ENCODE data around the gene NAXE.

The NAXE gene

GRCh38 chr1:156555715-156556114, 35.9 kb upstream of the NAXE start:
- TF ChIP-seq CTCF (IDR thresholded peaks at IDR 0.05; ENCODE audit: extremely low read depth, missing control alignments) = no peak
- DNase-seq (ENCODE audit: low spot score) = no peak

- no peak for TF ChIP-seq CTCF (IDR thresholded peaks at IDR 0.05; ENCODE audit: extremely low read depth, missing control alignments)
- no peak for DNase-seq (ENCODE audit: low spot score)
Measured at GRCh38 chr1:156556354-156556753, 35.2 kb upstream of the NAXE start.

DNA sequence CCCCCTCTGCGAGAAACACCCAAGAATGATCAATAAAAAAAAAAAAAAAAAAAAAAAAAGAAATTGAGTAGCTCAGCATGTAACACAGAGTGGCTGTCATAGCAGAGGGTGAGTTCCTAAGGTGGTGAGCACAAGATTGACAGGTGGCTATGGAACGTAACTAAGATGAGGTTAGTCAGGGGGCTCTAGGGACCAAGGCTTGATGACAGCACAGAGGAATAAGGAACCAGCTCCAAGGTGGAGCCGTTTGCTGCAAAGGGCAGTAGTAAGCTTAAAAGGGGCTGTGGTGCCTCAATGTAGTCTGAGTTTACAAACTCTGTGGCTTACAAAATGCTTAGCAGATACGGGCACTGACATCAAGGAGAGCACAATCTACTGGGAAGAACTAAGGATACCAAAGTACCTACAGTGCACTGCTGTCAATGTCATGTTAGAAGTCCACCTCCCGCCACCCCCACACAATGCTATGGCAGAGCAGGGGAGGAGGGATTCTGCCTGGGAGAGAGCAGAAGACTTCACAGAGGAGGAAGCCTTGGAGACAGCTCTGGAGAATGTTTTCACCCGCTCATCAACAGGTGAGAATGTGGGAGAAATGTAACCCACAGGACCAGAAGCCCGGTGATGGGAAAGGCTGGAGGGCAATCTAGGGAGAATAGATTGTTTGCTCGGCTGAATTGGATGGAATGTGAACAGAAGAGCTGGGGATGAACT, 32.3 kb upstream of the NAXE start:
- no peak for DNase-seq (ENCODE audit: low spot score)
- TF ChIP-seq CTCF (IDR thresholded peaks at IDR 0.05; ENCODE audit: extremely low read depth, missing control alignments) = no peak

GRCh38 chr1:156559797-156560385, 31.7 kb upstream of the NAXE start:
- no peak for TF ChIP-seq CTCF (IDR thresholded peaks at IDR 0.05; ENCODE audit: extremely low read depth, missing control alignments)
- no peak for DNase-seq (ENCODE audit: low spot score)

DNA sequence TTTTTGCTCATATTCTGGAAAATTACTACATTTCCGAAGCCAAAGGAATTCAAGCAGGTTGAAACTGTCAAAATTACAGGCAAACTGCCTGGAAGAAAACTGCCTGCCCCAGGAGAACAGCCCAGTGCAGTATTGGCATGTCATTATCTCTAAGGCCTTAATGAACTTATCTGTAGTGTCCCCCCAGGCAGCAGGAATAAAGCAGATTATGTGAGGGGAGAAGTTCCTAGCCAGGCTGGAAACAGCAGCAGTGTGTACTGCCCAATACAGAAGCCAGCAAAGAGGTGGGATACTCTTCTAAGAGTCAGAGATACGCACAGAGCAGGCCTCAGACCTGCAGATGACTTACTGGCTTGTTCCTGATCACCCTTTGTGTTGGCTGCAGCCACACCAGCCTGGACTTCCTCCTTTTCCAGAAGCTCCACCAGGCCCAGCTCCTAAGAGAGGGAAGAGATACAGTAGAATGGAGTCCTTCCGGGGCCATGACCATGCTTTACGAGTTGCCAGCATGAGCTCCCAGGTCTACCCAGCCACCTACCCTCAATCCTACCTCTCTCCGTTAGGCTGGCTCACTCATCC, 30.9 kb upstream of the NAXE start:
- DNase-seq (ENCODE audit: low spot score) = no peak
- TF ChIP-seq CTCF (IDR thresholded peaks at IDR 0.05; ENCODE audit: extremely low read depth, missing control alignments) = no peak

DNA sequence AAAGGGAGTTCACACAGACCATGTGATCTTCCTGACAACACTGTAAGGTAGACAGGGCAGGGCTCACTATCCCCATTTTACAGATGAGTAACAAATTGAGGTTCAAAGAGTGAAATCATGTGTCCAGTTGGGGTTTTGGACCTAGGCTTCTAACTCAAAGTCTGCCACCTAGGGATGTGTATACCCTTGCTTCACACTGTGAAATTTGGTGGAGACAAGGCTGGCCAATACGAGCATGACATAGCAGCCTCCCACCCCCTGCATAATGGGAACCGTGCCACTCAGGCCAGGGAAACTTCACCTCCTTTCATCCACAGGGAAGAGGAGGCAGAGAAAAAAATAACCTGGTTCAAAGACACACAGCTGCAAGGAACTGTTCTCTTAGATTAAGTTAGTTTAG, 26.1 kb upstream of the NAXE start:
- no peak for TF ChIP-seq CTCF (IDR thresholded peaks at IDR 0.05; ENCODE audit: extremely low read depth, missing control alignments)
- no peak for DNase-seq (ENCODE audit: low spot score)

GRCh38 chr1:156566436-156566835, 25.1 kb upstream of the NAXE start:
- no peak for DNase-seq (ENCODE audit: low spot score)
- no peak for TF ChIP-seq CTCF (IDR thresholded peaks at IDR 0.05; ENCODE audit: extremely low read depth, missing control alignments)
